ENCODE results near the gene EPO. TPM values are rescaled to one million over a fixed set of nuclear protein-coding genes. Genes with fewer than 3 reads are reported as not detected.
"Not testable (repeated sequence)": the region's sequence is repeated elsewhere in the genome, so short reads cannot be mapped to it uniquely, and the experiment has no call there.

EPO gene
- total and polyA plus RNA-seq, 9 donors, result 0.05 to 0.25 (median 0.20) TPM; not detected in 6

DNA sequence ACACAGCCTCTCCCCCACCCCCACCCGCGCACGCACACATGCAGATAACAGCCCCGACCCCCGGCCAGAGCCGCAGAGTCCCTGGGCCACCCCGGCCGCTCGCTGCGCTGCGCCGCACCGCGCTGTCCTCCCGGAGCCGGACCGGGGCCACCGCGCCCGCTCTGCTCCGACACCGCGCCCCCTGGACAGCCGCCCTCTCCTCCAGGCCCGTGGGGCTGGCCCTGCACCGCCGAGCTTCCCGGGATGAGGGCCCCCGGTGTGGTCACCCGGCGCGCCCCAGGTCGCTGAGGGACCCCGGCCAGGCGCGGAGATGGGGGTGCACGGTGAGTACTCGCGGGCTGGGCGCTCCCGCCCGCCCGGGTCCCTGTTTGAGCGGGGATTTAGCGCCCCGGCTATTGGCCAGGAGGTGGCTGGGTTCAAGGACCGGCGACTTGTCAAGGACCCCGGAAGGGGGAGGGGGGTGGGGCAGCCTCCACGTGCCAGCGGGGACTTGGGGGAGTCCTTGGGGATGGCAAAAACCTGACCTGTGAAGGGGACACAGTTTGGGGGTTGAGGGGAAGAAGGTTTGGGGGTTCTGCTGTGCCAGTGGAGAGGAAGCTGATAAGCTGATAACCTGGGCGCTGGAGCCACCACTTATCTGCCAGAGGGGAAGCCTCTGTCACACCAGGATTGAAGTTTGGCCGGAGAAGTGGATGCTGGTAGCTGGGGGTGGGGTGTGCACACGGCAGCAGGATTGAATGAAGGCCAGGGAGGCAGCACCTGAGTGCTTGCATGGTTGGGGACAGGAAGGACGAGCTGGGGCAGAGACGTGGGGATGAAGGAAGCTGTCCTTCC lies 620 bp downstream of the EPO start:
- intact Hi-C loops (cut with DNase I), result loop anchor here in 2 of 4 donors (10.0 kb wide), 1 partner anchor 256 kb away; the partner anchor contains the start of gene SPACDR (in 2 of the 2)
- TF ChIP-seq, protein P1, sequence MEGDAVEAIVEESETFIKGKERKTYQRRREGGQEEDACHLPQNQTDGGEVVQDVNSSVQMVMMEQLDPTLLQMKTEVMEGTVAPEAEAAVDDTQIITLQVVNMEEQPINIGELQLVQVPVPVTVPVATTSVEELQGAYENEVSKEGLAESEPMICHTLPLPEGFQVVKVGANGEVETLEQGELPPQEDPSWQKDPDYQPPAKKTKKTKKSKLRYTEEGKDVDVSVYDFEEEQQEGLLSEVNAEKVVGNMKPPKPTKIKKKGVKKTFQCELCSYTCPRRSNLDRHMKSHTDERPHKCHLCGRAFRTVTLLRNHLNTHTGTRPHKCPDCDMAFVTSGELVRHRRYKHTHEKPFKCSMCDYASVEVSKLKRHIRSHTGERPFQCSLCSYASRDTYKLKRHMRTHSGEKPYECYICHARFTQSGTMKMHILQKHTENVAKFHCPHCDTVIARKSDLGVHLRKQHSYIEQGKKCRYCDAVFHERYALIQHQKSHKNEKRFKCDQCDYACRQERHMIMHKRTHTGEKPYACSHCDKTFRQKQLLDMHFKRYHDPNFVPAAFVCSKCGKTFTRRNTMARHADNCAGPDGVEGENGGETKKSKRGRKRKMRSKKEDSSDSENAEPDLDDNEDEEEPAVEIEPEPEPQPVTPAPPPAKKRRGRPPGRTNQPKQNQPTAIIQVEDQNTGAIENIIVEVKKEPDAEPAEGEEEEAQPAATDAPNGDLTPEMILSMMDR (IDR thresholded peaks at IDR 0.05), result no peak
- TF ChIP-seq EP300 (IDR thresholded peaks at IDR 0.05) (no peak), POLR2A (IDR thresholded peaks at IDR 0.05) (no peak)
- Histone ChIP-seq H3K27me3 (no peaks in the 10 kb centered on the region), H3K36me3 (no peaks in the 10 kb centered on the region), H3K4me1 (ENCODE audit: insufficient read depth) (peaks cover 2% of the 10 kb centered on the region), H3K4me3 (peak overlapping the region; percentile 22), H3K9me3 (no peaks in the 10 kb centered on the region), H3K27ac (no peak overlapping the region)
- no peak for DNase-seq
- 3 to 10% (median 3%) methylated on average over 27 to 56 of the region's 56 CpGs for WGBS, 3 donors

DNA sequence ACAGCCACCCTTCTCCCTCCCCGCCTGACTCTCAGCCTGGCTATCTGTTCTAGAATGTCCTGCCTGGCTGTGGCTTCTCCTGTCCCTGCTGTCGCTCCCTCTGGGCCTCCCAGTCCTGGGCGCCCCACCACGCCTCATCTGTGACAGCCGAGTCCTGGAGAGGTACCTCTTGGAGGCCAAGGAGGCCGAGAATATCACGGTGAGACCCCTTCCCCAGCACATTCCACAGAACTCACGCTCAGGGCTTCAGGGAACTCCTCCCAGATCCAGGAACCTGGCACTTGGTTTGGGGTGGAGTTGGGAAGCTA lies 1.2 kb downstream of the EPO start:
- intact Hi-C loops (cut with DNase I), result loop anchor here in 2 of 4 donors (10.0 kb wide), 1 partner anchor 257 kb away; the partner anchor contains the start of gene SPACDR (in 2 of the 2)
- 81 to 84% (median 83%) methylated on average over 8 of the region's 8 CpGs for WGBS, 3 donors
- no peaks in the 10 kb centered on the region for H3K36me3 ChIP-seq
- DNase-seq, result no peak
- H3K9me3 ChIP-seq, result no peaks in the 10 kb centered on the region
- H3K4me1 ChIP-seq (ENCODE audit: insufficient read depth), result peaks cover 2% of the 10 kb centered on the region
- H3K27ac ChIP-seq, result no peak overlapping the region
- TF ChIP-seq, protein P1 (IDR thresholded peaks at IDR 0.05), result no peak
- no peak for TF ChIP-seq EP300 (IDR thresholded peaks at IDR 0.05)
- no peak for TF ChIP-seq POLR2A (IDR thresholded peaks at IDR 0.05)
- H3K27me3 ChIP-seq, result no peaks in the 10 kb centered on the region
- no peak overlapping the region for H3K4me3 ChIP-seq

DNA sequence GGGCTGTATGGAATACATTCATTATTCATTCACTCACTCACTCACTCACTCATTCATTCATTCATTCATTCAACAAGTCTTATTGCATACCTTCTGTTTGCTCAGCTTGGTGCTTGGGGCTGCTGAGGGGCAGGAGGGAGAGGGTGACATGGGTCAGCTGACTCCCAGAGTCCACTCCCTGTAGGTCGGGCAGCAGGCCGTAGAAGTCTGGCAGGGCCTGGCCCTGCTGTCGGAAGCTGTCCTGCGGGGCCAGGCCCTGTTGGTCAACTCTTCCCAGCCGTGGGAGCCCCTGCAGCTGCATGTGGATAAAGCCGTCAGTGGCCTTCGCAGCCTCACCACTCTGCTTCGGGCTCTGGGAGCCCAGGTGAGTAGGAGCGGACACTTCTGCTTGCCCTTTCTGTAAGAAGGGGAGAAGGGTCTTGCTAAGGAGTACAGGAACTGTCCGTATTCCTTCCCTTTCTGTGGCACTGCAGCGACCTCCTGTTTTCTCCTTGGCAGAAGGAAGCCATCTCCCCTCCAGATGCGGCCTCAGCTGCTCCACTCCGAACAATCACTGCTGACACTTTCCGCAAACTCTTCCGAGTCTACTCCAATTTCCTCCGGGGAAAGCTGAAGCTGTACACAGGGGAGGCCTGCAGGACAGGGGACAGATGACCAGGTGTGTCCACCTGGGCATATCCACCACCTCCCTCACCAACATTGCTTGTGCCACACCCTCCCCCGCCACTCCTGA lies 2.4 kb downstream of the EPO start:
- 77 to 83% (median 79%) methylated on average over 17 of the region's 17 CpGs for WGBS, 3 donors
- no peak for DNase-seq
- Histone ChIP-seq H3K4me1 (ENCODE audit: insufficient read depth) (peaks cover 2% of the 10 kb centered on the region), H3K27ac (no peak overlapping the region), H3K9me3 (no peaks in the 10 kb centered on the region), H3K4me3 (no peak overlapping the region), H3K27me3 (no peaks in the 10 kb centered on the region), H3K36me3 (no peaks in the 10 kb centered on the region)
- intact Hi-C loops (cut with DNase I), result loop anchor here in 2 of 4 donors (10.0 kb wide), 1 partner anchor 258 kb away; the partner anchor contains the start of gene SPACDR (in 2 of the 2)
- no peak for TF ChIP-seq POLR2A (IDR thresholded peaks at IDR 0.05)
- TF ChIP-seq, protein P1 (IDR thresholded peaks at IDR 0.05), result no peak
- no peak for TF ChIP-seq EP300 (IDR thresholded peaks at IDR 0.05)

DNA sequence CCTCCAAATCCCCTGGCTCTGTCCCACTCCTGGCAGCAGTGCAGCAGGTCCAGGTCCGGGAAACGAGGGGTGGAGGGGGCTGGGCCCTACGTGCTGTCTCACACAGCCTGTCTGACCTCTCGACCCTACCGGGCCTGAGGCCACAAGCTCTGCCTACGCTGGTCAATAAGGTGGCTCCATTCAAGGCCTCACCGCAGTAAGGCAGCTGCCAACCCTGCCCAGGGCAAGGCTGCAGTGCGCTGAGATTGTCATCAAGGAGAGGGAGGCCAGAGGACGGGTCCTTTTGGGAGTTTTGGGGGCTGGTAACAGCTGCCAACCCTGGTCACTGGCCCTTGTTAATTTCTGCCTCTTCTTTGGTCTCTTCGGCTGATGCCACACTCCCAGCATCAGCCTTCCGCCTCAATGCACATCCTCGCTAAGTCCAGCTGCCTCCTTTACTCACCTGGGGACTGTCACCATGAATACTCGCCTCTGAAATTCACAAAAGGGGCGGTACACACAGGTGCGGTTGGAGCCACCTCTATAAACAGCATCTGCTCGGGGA lies 3.5 kb downstream of the EPO start:
- Histone ChIP-seq H3K4me3 (no peak overlapping the region), H3K4me1 (ENCODE audit: insufficient read depth) (peaks cover 2% of the 10 kb centered on the region), H3K9me3 (no peaks in the 10 kb centered on the region), H3K27ac (no peak overlapping the region), H3K36me3 (no peaks in the 10 kb centered on the region), H3K27me3 (no peaks in the 10 kb centered on the region)
- no peak for TF ChIP-seq EP300 (IDR thresholded peaks at IDR 0.05)
- TF ChIP-seq, protein P1 (IDR thresholded peaks at IDR 0.05), result no peak
- no peak for TF ChIP-seq POLR2A (IDR thresholded peaks at IDR 0.05)
- DNase-seq, result no peak
- WGBS, 3 donors, result 78 to 83% (median 79%) methylated on average over 16 of the region's 16 CpGs
- intact Hi-C loops (cut with DNase I), result loop anchor here in 2 of 4 donors (10.0 kb wide), 1 partner anchor 259 kb away; the partner anchor contains the start of gene SPACDR (in 2 of the 2)

DNA sequence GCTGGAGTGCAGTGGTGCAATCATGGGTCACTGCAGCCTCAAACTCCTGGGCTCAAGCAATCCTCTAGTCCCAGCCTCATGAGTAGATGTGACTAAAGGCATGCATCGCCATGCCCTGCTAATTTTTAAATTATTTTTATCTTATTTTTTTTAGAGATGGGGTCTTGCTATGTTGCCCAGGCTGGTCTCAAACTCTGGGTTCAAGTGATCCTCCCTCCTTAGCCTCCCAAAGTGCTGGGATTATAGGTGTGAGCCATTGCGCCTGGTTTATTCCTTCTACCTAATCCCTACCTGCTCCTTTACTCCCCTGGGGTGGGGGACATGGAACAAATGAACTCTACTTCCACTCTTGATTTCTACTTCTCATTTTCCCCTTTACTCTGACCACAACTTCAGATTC lies 4.1 kb downstream of the EPO start:
- H3K27ac ChIP-seq; H3K4me3 ChIP-seq; H3K27me3 ChIP-seq; H3K9me3 ChIP-seq; DNase-seq; H3K4me1 ChIP-seq (ENCODE audit: insufficient read depth); H3K36me3 ChIP-seq: not testable (repeated sequence)
- WGBS, 3 donors, result 83 to 92% (median 89%) methylated on average over 2 of the region's 2 CpGs
- intact Hi-C loops (cut with DNase I), result loop anchor here in 2 of 4 donors (10.0 kb wide), 1 partner anchor 260 kb away; the partner anchor contains the start of gene SPACDR (in 2 of the 2)
